ENCODE results near the gene MEGF11.
"Not testable (repeated sequence)": the region's sequence is repeated elsewhere in the genome, so short reads cannot be mapped to it uniquely, and the experiment has no call there.

Gene MEGF11

GRCh38 chr15:65987100-65987499 is 266.4 kb downstream of the MEGF11 start:
- DNase-seq, result no peak

- DNase-seq, result no peak
Observed at GRCh38 chr15:65986416-65986815, 267.1 kb downstream of the MEGF11 start.

GRCh38 chr15:65985387-65985786 is 268.2 kb downstream of the MEGF11 start:
- DNase-seq, result no peak

- no peak for DNase-seq
Observed at GRCh38 chr15:65982627-65983322, 270.8 kb downstream of the MEGF11 start.

GRCh38 chr15:65981837-65982626 is 271.5 kb downstream of the MEGF11 start:
- DNase-seq, result no peak

- DNase-seq, result no peak
Observed at GRCh38 chr15:65980824-65981456, 272.6 kb downstream of the MEGF11 start.

- DNase-seq, result no peak
Observed at GRCh38 chr15:65979837-65980236, 273.7 kb downstream of the MEGF11 start.

GRCh38 chr15:65979316-65979715 is 274.2 kb downstream of the MEGF11 start:
- DNase-seq, result no peak

- DNase-seq, result no peak
Observed at GRCh38 chr15:65978110-65978509, 275.4 kb downstream of the MEGF11 start.

- not testable (repeated sequence) for DNase-seq
Observed at GRCh38 chr15:65976196-65976595, 277.4 kb downstream of the MEGF11 start.

- no peak for DNase-seq
Observed at GRCh38 chr15:65971741-65971995, 281.9 kb downstream of the MEGF11 start.

- no peak for DNase-seq
Observed at GRCh38 chr15:65970937-65971740, 282.4 kb downstream of the MEGF11 start.

- no peak for DNase-seq
Observed at GRCh38 chr15:65969865-65970816, 283.4 kb downstream of the MEGF11 start.

GRCh38 chr15:65968511-65968910 is 285.0 kb downstream of the MEGF11 start:
- DNase-seq, result no peak

- no peak for DNase-seq
Observed at GRCh38 chr15:65964792-65965433, 288.6 kb downstream of the MEGF11 start.

GRCh38 chr15:65963911-65964482 is 289.6 kb downstream of the MEGF11 start:
- no peak for DNase-seq

GRCh38 chr15:65963358-65963757 is 290.2 kb downstream of the MEGF11 start:
- no peak for DNase-seq

GRCh38 chr15:65962187-65962586 is 291.4 kb downstream of the MEGF11 start:
- DNase-seq, result no peak

- no peak for DNase-seq
Observed at GRCh38 chr15:65960586-65960985, 293.0 kb downstream of the MEGF11 start.

- DNase-seq, result no peak
Observed at GRCh38 chr15:65958835-65959234, 294.7 kb downstream of the MEGF11 start.

GRCh38 chr15:65957451-65957850 is 296.1 kb downstream of the MEGF11 start:
- DNase-seq, result no peak
